OCI-LY3 (cell line): ENCODE results near the gene DHPS.

Experiments used
- H2AFZ ChIP-seq: fragments of 200-600, 300-600 bp; shearing (Covaris generic); 2 replicates; pipeline ENCODE4 v1.6.0; 2014; ENCODE audit warnings: antibody characterized with exemption, low read depth, low read length
- H3K27ac ChIP-seq: fragments of 200-600, 300-600 bp; sonication (generic); 2 replicates; pipeline ENCODE4 v1.5.1; 2014; ENCODE audit warnings: mild to moderate bottlenecking, low read length, moderate library complexity, mixed read lengths
- H3K27me3 ChIP-seq: fragments of 200-600, 300-600 bp; sonication (generic); 2 replicates; pipeline ENCODE4 v1.6.1; 2014; ENCODE audit warnings: low read depth, low read length, mixed read lengths
- H3K36me3 ChIP-seq: fragments of 200-600, 300-600 bp; sonication (generic); replicated peaks from 2 replicates; pipeline ENCODE3; 2014; ENCODE audit warnings: low read depth, low read length, mixed read lengths
- H3K4me1 ChIP-seq: fragments of 300-600, 200-600 bp; sonication (generic); 2 replicates; pipeline ENCODE4 v1.6.1; 2014; ENCODE audit warnings: low read length, mixed read lengths
- H3K4me2 ChIP-seq: fragments of 200-600, 300-600 bp; sonication (generic); 2 replicates; pipeline ENCODE4 v1.6.1; 2014; ENCODE audit warnings: low read length, mixed read lengths
- H3K4me3 ChIP-seq: fragments of 300-600, 200-600 bp; sonication (generic); 2 replicates; pipeline ENCODE4 v1.5.1; 2014; ENCODE audit warnings: antibody characterized with exemption, mild to moderate bottlenecking, low read length, moderate library complexity
- H3K79me2 ChIP-seq: fragments of 300-600, 200-600 bp; shearing (Covaris generic); 2 replicates; pipeline ENCODE4 v1.6.1; 2014; ENCODE audit warnings: mild to moderate bottlenecking, low read length, mixed read lengths
- H3K9ac ChIP-seq: fragments of 300-600, 200-600 bp; shearing (Covaris generic); 2 replicates; pipeline ENCODE4 v1.6.0; 2014; ENCODE audit warnings: mild to moderate bottlenecking, low read length, moderate library complexity
- H3K9me3 ChIP-seq: fragments of 200-600, 300-600 bp; shearing (Covaris generic); 2 replicates; pipeline ENCODE4 v1.6.1; 2014; ENCODE audit warnings: low read length, mixed read lengths; ENCODE audit not compliant: insufficient read depth
- H4K20me1 ChIP-seq: fragments of 200-600, 300-600 bp; sonication (generic); 2 replicates; pipeline ENCODE4 v1.6.1; 2016; ENCODE audit warnings: low read length, mixed read lengths; ENCODE audit not compliant: insufficient read depth
- CTCF ChIP-seq: fragments of 200-600, 300-600 bp; sonication (generic); IDR thresholded peaks from 2 replicates; pipeline ENCODE4 v1.5.1; 2014; ENCODE audit warnings: antibody characterized with exemption, low read length, low read depth
- EZH2phosphoT487 ChIP-seq: fragments of 200-600 bp; shearing (Covaris generic); IDR thresholded peaks from 2 replicates; pipeline ENCODE4 v1.6.1; 2018; ENCODE audit warnings: antibody characterized with exemption, mixed run types, low read depth

DHPS gene

GRCh38 chr19:12722566-12723380, 41.1 kb upstream of the DHPS start:
- TF ChIP-seq EZH2phosphoT487 (no peak), CTCF (no peak)
- Histone ChIP-seq H2AFZ (peak overlapping the region; percentile 91; the same call in 1 of the 2 replicates), H3K4me1 (peaks cover 14% of the 10 kb centered on the region), H3K36me3 (peaks cover 21% of the 10 kb centered on the region), H3K4me2 (peak overlapping the region; percentile 87), H3K27ac (peak overlapping the region; percentile 77), H3K79me2 (peaks cover 66% of the 10 kb centered on the region), H3K9me3 (no peaks in the 10 kb centered on the region), H4K20me1 (peaks cover 7% of the 10 kb centered on the region; the same call in 1 of the 2 replicates), H3K9ac (peak overlapping the region; percentile 97), H3K4me3 (peak overlapping the region; percentile 92), H3K27me3 (no peaks in the 10 kb centered on the region)

DNA sequence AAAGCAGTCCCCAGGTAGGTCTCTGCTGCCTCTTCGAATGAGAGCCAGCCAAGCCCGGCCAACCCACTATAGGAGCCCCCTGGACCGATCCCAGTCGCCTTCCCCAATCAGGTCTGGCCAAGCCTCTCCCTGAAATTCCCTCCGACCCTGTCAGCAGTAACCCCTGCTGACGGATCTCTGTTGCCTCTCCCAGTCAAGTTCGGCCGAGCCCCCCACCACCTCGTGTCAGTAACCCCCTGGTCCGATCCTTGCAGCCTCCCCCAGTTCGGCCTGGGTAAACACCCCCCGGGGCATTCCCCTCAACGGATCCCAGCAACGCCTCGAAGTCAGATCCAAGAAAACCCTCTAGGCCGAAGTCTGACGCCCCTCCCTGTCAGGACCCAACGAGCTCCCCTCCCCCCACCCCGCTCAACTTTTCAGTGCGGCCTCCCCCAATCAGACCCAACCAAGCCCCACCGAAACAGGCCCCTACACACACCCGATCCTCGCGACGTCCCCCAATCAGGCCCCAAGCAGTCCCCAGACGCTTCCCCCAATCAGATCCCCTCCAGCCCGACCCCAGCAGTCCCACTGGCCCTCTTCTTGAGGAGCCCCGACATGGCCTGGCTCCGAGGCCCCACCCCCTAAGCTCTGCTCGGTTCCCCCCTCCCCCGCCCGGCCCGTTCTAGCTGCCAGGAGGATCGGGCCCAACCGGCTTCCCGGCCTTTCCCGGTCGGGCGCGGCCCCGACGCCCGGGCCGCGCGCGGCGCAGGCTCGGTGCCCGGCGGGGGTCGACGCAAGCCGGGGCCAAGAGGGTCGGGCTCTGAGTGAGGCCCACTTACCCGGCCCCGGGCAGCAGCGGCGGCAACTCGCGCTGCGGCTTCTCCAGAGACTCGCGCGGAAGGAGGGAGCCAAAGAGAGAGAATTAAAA, 40.2 kb upstream of the DHPS start:
- Histone ChIP-seq H3K9me3 (no peaks in the 10 kb centered on the region), H3K4me1 (peaks cover 14% of the 10 kb centered on the region), H3K27me3 (no peaks in the 10 kb centered on the region), H3K36me3 (peaks cover 24% of the 10 kb centered on the region), H3K4me3 (peak overlapping the region; percentile 92), H3K27ac (peak overlapping the region; percentile 69), H3K9ac (peak overlapping the region; percentile 97), H4K20me1 (peaks cover 7% of the 10 kb centered on the region; the same call in 1 of the 2 replicates), H3K4me2 (peak overlapping the region; percentile 94), H2AFZ (no peak overlapping the region; the same call in 1 of the 2 replicates), H3K79me2 (peaks cover 75% of the 10 kb centered on the region)
- no peak for TF ChIP-seq CTCF

GRCh38 chr19:12720851-12721655, 39.4 kb upstream of the DHPS start:
- Histone ChIP-seq H3K9me3 (no peaks in the 10 kb centered on the region), H3K4me3 (peak overlapping the region; percentile 92), H3K27me3 (no peaks in the 10 kb centered on the region), H3K4me1 (peaks cover 14% of the 10 kb centered on the region), H3K79me2 (peaks cover 81% of the 10 kb centered on the region), H2AFZ (no peak overlapping the region), H3K36me3 (peaks cover 29% of the 10 kb centered on the region), H3K4me2 (peak overlapping the region; percentile 94), H4K20me1 (peaks cover 7% of the 10 kb centered on the region; the same call in 1 of the 2 replicates), H3K27ac (peak overlapping the region; percentile 69), H3K9ac (peak overlapping the region; percentile 97)
- no peak for TF ChIP-seq EZH2phosphoT487
- no peak for TF ChIP-seq CTCF
